Prostate gland (tissue), 2 donors: Measurements from ENCODE around the gene LCE3A.

ENCODE experiments used
- CTCF ChIP-seq, 4 experiments: fragments of 200-600 bp in 2 of 4; fragments of 450-650 bp in 2 of 4; sonication (generic) in 2 of 4; IDR thresholded peaks; 1 replicate in 3 of 4; 2 replicates in 1 of 4; pipeline ENCODE4 v1.5.1; 2016 to 2019; ENCODE audit warnings: antibody characterized with exemption in 4 of 4, mild to moderate bottlenecking in 2 of 4, moderate library complexity in 2 of 4
- POLR2A ChIP-seq: fragments of 450-650 bp; IDR thresholded peaks from one replicate; pipeline ENCODE4 v1.6.1; 2016; ENCODE audit warnings: antibody characterized with exemption, mild to moderate bottlenecking

- no peak for TF ChIP-seq CTCF (IDR thresholded peaks at IDR 0.05)
- TF ChIP-seq POLR2A, result no peak
Observed at GRCh38 chr1:152596986-152597385, 25.9 kb downstream of the LCE3A start.
